Sigmoid colon (tissue), 7 donors: ENCODE data around the gene PDZD7. TPM values are rescaled to one million over a fixed set of nuclear protein-coding genes. Genes with fewer than 3 reads are reported as not detected.
A peak's percentile ranks its signal among the peaks of the same experiment; 100 is the strongest.

ENCODE experiments used
- DNase-seq: peaks from one replicate; pipeline ENCODE4 v3.0.0-alpha.2; 2019
- H3K27ac ChIP-seq, 4 donors: fragments of 200-600 bp; sonication (generic); one replicate each; pipeline ENCODE4 v1.5.1; 2016 to 2019; ENCODE audit warnings: mild to moderate bottlenecking in 1 of 4
- H3K27me3 ChIP-seq, 3 donors: fragments of 200-600 bp; sonication (generic); one replicate each; pipeline ENCODE4 v1.5.1; 2019; ENCODE audit warnings: mild to moderate bottlenecking in 1 of 3
- H3K36me3 ChIP-seq, 4 donors: fragments of 200-600 bp; sonication (generic); one replicate each; pipeline ENCODE4 v1.5.1; 2016 to 2019
- H3K4me1 ChIP-seq, 4 donors: fragments of 200-600 bp; sonication (generic); one replicate each; pipeline ENCODE4 v1.5.1; 2017 to 2019
- H3K4me3 ChIP-seq, 4 donors: fragments of 200-600 bp; sonication (generic); one replicate each; pipeline ENCODE4 v1.5.1; 2017 to 2019; ENCODE audit warnings: mild to moderate bottlenecking in 2 of 4, moderate library complexity in 1 of 4
- H3K9me3 ChIP-seq, 4 donors: fragments of 200-600 bp in 3 of 4; sonication (generic) in 3 of 4; one replicate each; pipeline versions ENCODE4 v1.5.1 to v1.6.1; 2013 to 2019
- CTCF ChIP-seq, 4 experiments: fragments of 450-650 bp in 3 of 4; fragments of 200-600 bp in 1 of 4; IDR thresholded peaks; one replicate each; pipeline ENCODE4 v1.5.1; 2016 to 2019; ENCODE audit warnings: antibody characterized with exemption in 4 of 4, mild to moderate bottlenecking in 3 of 4, moderate library complexity in 2 of 4
- EP300 ChIP-seq, 4 donors: sonication (generic); formaldehyde crosslinking; IDR thresholded peaks; one replicate each; pipeline ENCODE4 v1.6.1; 2017; ENCODE audit warnings: antibody characterized with exemption in 4 of 4
- POLR2A ChIP-seq, 2 donors: fragments of 450-650 bp; IDR thresholded peaks; one replicate each; pipeline ENCODE4 v1.6.1; 2016; ENCODE audit warnings: antibody characterized with exemption in 2 of 2, mild to moderate bottlenecking in 2 of 2, moderate library complexity in 2 of 2
- POLR2AphosphoS5 ChIP-seq, 4 donors: sonication (generic); formaldehyde crosslinking; IDR thresholded peaks; one replicate each; pipeline ENCODE4 v1.6.1; 2017; ENCODE audit warnings: antibody characterized with exemption in 4 of 4
- WGBS, 2 donors: extraction: QIAGEN DNeasy Blood & Tissue Kit; methylation state at CpG; one replicate each; pipeline ENCODE4 v1.1.7; 2013; 5-methylcytosine and 5-hydroxymethylcytosine counted together
- intact Hi-C: fragments of 100-400 bp; cut with DNase I; formaldehyde crosslinking; loops from one replicate; pipeline ENCODE4 v1.15.1; 2023
- polyA plus RNA-seq, 3 donors: library from polyadenylated mRNA; stranded (reverse); fragments of 200-250 nt; gene quantifications; one replicate each; pipeline ENCODE4 v1.2.3, GENCODE V29; 2013
- total RNA-seq, 4 donors: library from RNA; depleted of rRNA; stranded (reverse); fragments of >200 nt; gene quantifications; one replicate each; pipeline ENCODE4 v1.1.0, GENCODE V29; 2016
- donor health status: healthy with polysubstance abuse.
- donor health status: Bipolar disorder and iron deficiency.
- donor health status: healthy.

PDZD7 gene
- total and polyA plus RNA-seq, 7 donors: 0.16 to 2.4 (median 0.90) TPM; not detected in 1

- DNase-seq: peak; percentile 90
- 0 to 1% methylated on average over 47 of the region's 47 CpGs for WGBS, 2 donors
- intact Hi-C loops: loop anchor here (5.0 to 10.0 kb wide), 2 partner anchors 35 to 323 kb away; partner anchors contain the start of gene BTRC
Measured at GRCh38 chr10:101031796-101032636, 1.1 kb upstream of the PDZD7 start.

DNA sequence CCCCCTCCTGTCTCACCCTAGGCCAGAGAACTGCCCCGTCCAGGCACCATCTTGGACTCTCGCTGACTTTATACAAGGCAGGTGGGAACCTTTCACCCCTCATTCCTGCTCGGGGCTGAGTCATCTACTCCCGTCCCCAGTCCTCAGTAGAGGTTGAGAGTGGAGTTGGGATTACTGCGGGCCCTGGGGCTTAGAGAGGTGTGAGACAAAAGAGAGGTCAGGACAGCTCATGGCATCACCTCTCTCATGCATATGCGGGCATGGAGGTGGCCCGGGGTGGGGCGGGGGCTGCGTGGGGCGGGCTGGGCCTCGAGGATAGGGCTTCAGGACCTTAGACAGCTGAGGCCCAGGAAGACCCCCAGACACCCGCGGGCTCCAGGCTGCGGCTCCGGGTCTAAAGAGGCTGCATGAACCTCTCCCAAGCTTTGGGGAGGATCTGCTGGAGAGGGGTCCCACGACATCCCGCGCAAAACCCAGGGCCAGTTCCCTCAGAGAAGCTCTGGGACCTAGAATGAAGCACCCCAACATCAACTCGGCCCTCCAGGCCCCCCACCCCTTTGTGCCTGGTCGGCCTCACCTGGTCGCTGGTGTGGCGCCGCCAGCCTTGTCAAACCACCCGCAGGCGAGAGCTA is 317 bp downstream of the PDZD7 start:
- no peak for DNase-seq
- WGBS, 2 donors: 6 to 11% methylated on average over 25 of the region's 25 CpGs
- H3K9me3 ChIP-seq: no peaks in the 10 kb centered on the region
- intact Hi-C loops: loop anchor here (5.0 to 10.0 kb wide), 2 partner anchors 37 to 324 kb away; partner anchors contain the start of gene BTRC
- TF ChIP-seq EP300 (IDR thresholded peaks at IDR 0.05): no peak
- TF ChIP-seq POLR2A (IDR thresholded peaks at IDR 0.05): no peak
- no peak for TF ChIP-seq CTCF (IDR thresholded peaks at IDR 0.05)
- TF ChIP-seq POLR2AphosphoS5 (IDR thresholded peaks at IDR 0.05): no peak
- H3K4me1 ChIP-seq: peaks cover 0 to 28% (median 20%) of the 10 kb centered on the region in 4 donors
- peaks cover 0 to 10% (median 0%) of the 10 kb centered on the region in 3 donors for H3K27me3 ChIP-seq
- H3K4me3 ChIP-seq: peak overlapping the region; percentile 66 to 85 (median 76)
- H3K36me3 ChIP-seq: peaks cover 2 to 10% (median 8%) of the 10 kb centered on the region in 4 donors
- H3K27ac ChIP-seq: peak overlapping the region; percentile 91 to 98 (median 96)

More at GRCh38 chr10:101031796-101032636, 1.1 kb upstream of the PDZD7 start:
- Histone ChIP-seq H3K27ac (peak overlapping the region; percentile 91 to 98 (median 96)), H3K27me3 (peaks cover 0 to 10% (median 0%) of the 10 kb centered on the region in 3 donors), H3K4me1 (peaks cover 0 to 28% (median 20%) of the 10 kb centered on the region in 4 donors), H3K4me3 (peak overlapping the region; percentile 66 to 85 (median 76)), H3K9me3 (no peaks in the 10 kb centered on the region), H3K36me3 (peaks cover 16 to 24% (median 22%) of the 10 kb centered on the region in 4 donors)
- no peak for TF ChIP-seq EP300 (IDR thresholded peaks at IDR 0.05)
- TF ChIP-seq POLR2A (IDR thresholded peaks at IDR 0.05): peak in 1 of 2 donors; percentile 46
- no peak for TF ChIP-seq CTCF (IDR thresholded peaks at IDR 0.05)
- TF ChIP-seq POLR2AphosphoS5 (IDR thresholded peaks at IDR 0.05): peak; percentile 67 to 87 (median 76)

DNA sequence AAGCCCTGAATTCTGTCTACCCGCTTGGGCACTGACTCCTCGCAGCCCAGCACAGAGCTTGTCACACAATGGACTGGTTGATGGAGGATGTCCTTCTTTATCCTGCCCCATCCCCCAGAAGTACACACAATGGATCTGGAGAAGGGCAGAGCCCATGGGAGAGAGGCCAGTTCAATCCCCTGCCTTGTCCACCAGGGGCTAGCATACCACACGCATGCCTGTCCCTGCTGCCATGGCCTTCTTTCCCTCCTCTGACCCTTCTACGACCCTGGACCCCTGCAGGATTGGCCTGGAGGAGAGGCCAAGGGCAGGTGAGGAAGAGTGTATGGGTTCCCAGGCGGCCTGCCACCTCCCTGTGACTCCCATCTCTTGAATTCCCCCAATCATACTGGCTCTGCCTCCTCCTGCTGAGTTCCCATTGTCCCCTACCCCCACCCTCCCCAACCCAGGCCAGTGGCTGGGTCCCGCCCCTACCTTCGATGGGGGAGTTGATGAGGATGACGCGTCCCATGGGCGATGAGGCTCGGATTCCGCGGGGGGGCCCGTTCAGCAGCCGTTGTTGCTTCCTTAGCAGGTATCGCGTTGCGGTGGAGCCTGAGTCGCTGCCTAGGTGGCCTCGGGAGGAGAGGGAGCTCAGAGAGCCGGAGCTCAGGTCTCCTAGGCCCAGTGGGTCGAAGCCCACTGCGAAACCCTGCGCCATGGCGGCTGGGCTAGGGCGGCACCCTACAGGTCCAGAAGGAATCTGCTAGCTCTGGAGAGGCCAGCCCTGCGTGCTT is 1.2 kb downstream of the PDZD7 start:
- Histone ChIP-seq H3K36me3 (peaks cover 0 to 3% (median under 1%) of the 10 kb centered on the region in 4 donors), H3K27me3 (peaks cover 0 to 10% (median 0%) of the 10 kb centered on the region in 3 donors), H3K4me1 (peaks cover 0 to 28% (median 20%) of the 10 kb centered on the region in 4 donors), H3K9me3 (no peaks in the 10 kb centered on the region), H3K4me3 (no peak overlapping the region), H3K27ac (no peak overlapping the region)
- WGBS, 2 donors: 72 to 75% methylated on average over 27 of the region's 27 CpGs
- intact Hi-C loops: loop anchor here (5.0 to 10.0 kb wide), 2 partner anchors 38 to 325 kb away; partner anchors contain the start of gene BTRC
- DNase-seq: no peak
- no peak for TF ChIP-seq POLR2A (IDR thresholded peaks at IDR 0.05)
- no peak for TF ChIP-seq POLR2AphosphoS5 (IDR thresholded peaks at IDR 0.05)
- no peak for TF ChIP-seq CTCF (IDR thresholded peaks at IDR 0.05)
- no peak for TF ChIP-seq EP300 (IDR thresholded peaks at IDR 0.05)
